K562 (cell line): ENCODE data around the gene MYLIP. TPM values are rescaled to one million over a fixed set of nuclear protein-coding genes. Genes with fewer than 3 reads are reported as not detected.

Experiments used
- ATAC-seq: fragments of 200-7000 bp; cut with Tn5 transposase; 3 replicates; pipeline ENCODE4 v1.9.1; 2020; ENCODE audit warnings: moderate library complexity
- BruUV-seq: library from RNA; stranded (reverse); fragments of 400-500 nt; replicated peaks from 2 replicates; lab custom pipeline; 2021; lab: Mats Ljungman, UMichigan
- CTCF ChIA-PET: fragments of 300-600 bp; formaldehyde crosslinking; extraction: SDS; loops from one replicate; lab custom pipeline; 2021; ENCODE audit warnings: low intra/inter-chr PET ratio; lab: Yijun Ruan, JAX
- POLR2A ChIA-PET: fragments of 300-600, 350-650 bp; sonication (Branson Sonifier 250); formaldehyde crosslinking; extraction: SDS; loops from one replicate; lab custom pipeline; 2021; ENCODE audit warnings: antibody characterized with exemption, inconsistent platforms; lab: Yijun Ruan, JAX
- DNase-seq, 4 experiments: peaks; one replicate each; pipeline versions ENCODE4 v3.0.0 to v3.0.0-alpha.2; 2011 to 2018; ENCODE audit warnings: low spot score in 3 of 4, mixed read lengths in 3 of 4; ENCODE audit errors: extremely low read depth in 1 of 4
- FAIRE-seq: peaks from 2 replicates; lab custom pipeline; 2011; peaks lifted over from hg19 to GRCh38; lab: Jason Lieb, UNC
- H2AFZ ChIP-seq: 2 replicates; pipeline ENCODE4 v1.6.0; 2011; ENCODE audit warnings: low read depth, low read length, control low read depth, inconsistent platforms
- H3K27ac ChIP-seq: fragments of 200-600 bp; 3 replicates; pipeline ENCODE4 v1.8.0; 2011; ENCODE audit warnings: low read depth, mild to moderate bottlenecking, control low read depth, inconsistent platforms, low read length, moderate library complexity, mixed read lengths; ENCODE audit errors: extremely low read depth
- H3K27me3 ChIP-seq, 2 experiments: fragments of 300-600 bp in 1 of 2; 2 replicates in 1 of 2; 3 replicates in 1 of 2; pipeline versions ENCODE4 v1.6.0 to v1.8.0; 2011; ENCODE audit warnings: inconsistent platforms in 2 of 2, low read length in 2 of 2, mild to moderate bottlenecking in 1 of 2, mixed read lengths in 1 of 2, moderate library complexity in 1 of 2; ENCODE audit not compliant: control insufficient read depth in 2 of 2, insufficient read depth in 2 of 2
- H3K36me3 ChIP-seq: fragments of 300-600 bp; 3 replicates; pipeline ENCODE4 v1.8.0; 2011; ENCODE audit warnings: mild to moderate bottlenecking, low read length, inconsistent platforms; ENCODE audit not compliant: control insufficient read depth, insufficient read depth
- H3K4me1 ChIP-seq, 2 experiments: fragments of 200-600 bp in 1 of 2; replicated peaks in 1 of 2; 2 replicates in 1 of 2; 3 replicates in 1 of 2; pipeline versions ENCODE4 v1.5.1 to v1.8.0; 2011; ENCODE audit warnings: inconsistent platforms in 2 of 2, low read length in 2 of 2, mild to moderate bottlenecking in 1 of 2, mixed read lengths in 1 of 2, moderate library complexity in 1 of 2; ENCODE audit not compliant: control insufficient read depth in 2 of 2, insufficient read depth in 2 of 2
- H3K4me2 ChIP-seq: 2 replicates; pipeline ENCODE4 v1.6.1; 2011; ENCODE audit warnings: low read length, control low read depth, inconsistent platforms, mixed read lengths; ENCODE audit not compliant: insufficient read depth
- H3K4me3 ChIP-seq: fragments of 200-600 bp; sonication (generic), shearing (Covaris generic); 2 replicates; pipeline ENCODE4 v1.5.1; 2016; ENCODE audit warnings: control low read depth, inconsistent platforms
- H3K79me2 ChIP-seq: fragments of 200-600 bp; 3 replicates; pipeline ENCODE4 v1.8.0; 2011; ENCODE audit warnings: low read length, inconsistent platforms; ENCODE audit not compliant: control insufficient read depth, insufficient read depth
- H3K9ac ChIP-seq, 2 experiments: 2 replicates each; pipeline versions ENCODE4 v1.6.0 to v1.6.1; 2011; ENCODE audit warnings: low read depth in 2 of 2, low read length in 2 of 2, control low read depth in 1 of 2, inconsistent platforms in 1 of 2, mild to moderate bottlenecking in 1 of 2, mixed read lengths in 1 of 2; ENCODE audit not compliant: insufficient read depth in 1 of 2
- H3K9me1 ChIP-seq: one replicate; pipeline ENCODE4 v1.6.0; 2011; ENCODE audit warnings: inconsistent platforms, mild to moderate bottlenecking, low read length, moderate library complexity; ENCODE audit not compliant: control insufficient read depth, insufficient read depth
- H3K9me3 ChIP-seq: replicated peaks from 2 replicates; pipeline ENCODE4 v1.5.1; 2011; ENCODE audit warnings: low read depth, low read length, inconsistent platforms; ENCODE audit not compliant: control insufficient read depth, insufficient read depth
- H4K20me1 ChIP-seq: replicated peaks from 2 replicates; pipeline ENCODE4 v1.6.1; 2011; ENCODE audit warnings: low read length, inconsistent platforms, mixed read lengths; ENCODE audit not compliant: control insufficient read depth, insufficient read depth
- CHD7 ChIP-seq: fragments of 200-600 bp; sonication (generic); IDR thresholded peaks from one replicate; pipeline ENCODE4 v1.6.1; 2012; ENCODE audit warnings: mild to moderate bottlenecking, low read depth, low read length, inconsistent platforms
- ETS2 ChIP-seq: IDR thresholded peaks from 2 replicates; pipeline ENCODE4 v1.6.1; 2016; ENCODE audit warnings: borderline replicate concordance, missing genetic modification characterization, mild to moderate bottlenecking, moderate library complexity, missing compliant biosample characterization; ENCODE audit not compliant: poor library complexity, severe bottlenecking
- FOSL1 ChIP-seq: fragments of 200-800 bp; sonication (Bioruptor generic); conservative IDR thresholded peaks from 2 replicates; pipeline ENCODE4 v1.6.1; 2016; ENCODE audit warnings: missing genetic modification characterization, missing compliant biosample characterization
- JUN ChIP-seq, 2 experiments: sonication (generic) in 1 of 2; formaldehyde crosslinking in 1 of 2; IDR thresholded peaks; 2 replicates each; pipeline versions ENCODE4 v1.6.1 to v1.8.0; 2012 to 2022; ENCODE audit warnings: borderline replicate concordance in 2 of 2, mild to moderate bottlenecking in 2 of 2, improper control_type of control experiment in 1 of 2, low read depth in 1 of 2, low read length in 1 of 2, missing genetic modification reagents in 1 of 2
- RBM22 ChIP-seq: fragments of 200-400 bp; formaldehyde crosslinking; IDR thresholded peaks from 2 replicates; pipeline ENCODE4 v1.6.1; 2018; ENCODE audit warnings: low read length, low read depth; ENCODE audit not compliant: poor library complexity, severe bottlenecking
- SMARCA4 ChIP-seq: fragments of 450-650 bp; IDR thresholded peaks from 2 replicates; pipeline ENCODE4 v1.6.1; 2016
- TEAD1 ChIP-seq, 2 experiments: fragments of 450-650 bp in 1 of 2; sonication (generic) in 1 of 2; formaldehyde crosslinking; IDR thresholded peaks; 2 replicates each; pipeline versions ENCODE4 v1.4.0 to v1.8.0; 2020 to 2022; ENCODE audit warnings: mild to moderate bottlenecking in 2 of 2, missing genetic modification reagents in 1 of 2
- TEAD4 ChIP-seq, 2 experiments: sonication (generic) in 1 of 2; formaldehyde crosslinking in 1 of 2; IDR thresholded peaks; 2 replicates each; pipeline versions ENCODE4 v1.6.1 to v1.8.0; 2012 to 2022; ENCODE audit warnings: borderline replicate concordance in 1 of 2, inconsistent platforms in 1 of 2, low read length in 1 of 2, mild to moderate bottlenecking in 1 of 2, missing genetic modification reagents in 1 of 2
- WGBS: fragments of 100-300 bp; shearing (Covaris generic); methylation state at CpG from one replicate; pipeline ENCODE4 v1.1.6; 2016; ENCODE audit warnings: low coverage, mixed read lengths; ENCODE audit not compliant: insufficient coverage; ENCODE audit errors: missing lambda C conversion rate; 5-methylcytosine and 5-hydroxymethylcytosine counted together
- in situ Hi-C: fragments of 300-500 bp; cut with MboI; formaldehyde crosslinking; loops from 4 replicates; pipeline ENCODE4 v1.15.0; 2018; ENCODE audit warnings: inconsistent platforms, mixed read lengths
- intact Hi-C: fragments of 100-400 bp; cut with micrococcal nuclease; formaldehyde crosslinking; loops from 2 replicates; pipeline ENCODE4 v1.14.2; 2022
- polyA plus RNA-seq, 8 experiments: library from polyadenylated mRNA; depleted of rRNA in 4 of 8; stranded (reverse) in 5 of 8; unstranded in 3 of 8; fragments of >200 nt; fragmentation: Nextera tagmentation in 2 of 8; fragmentation: Illumina TruSeq in 1 of 8; extraction: Ambion mirVana in 2 of 8; extraction: Trizol in 1 of 8; gene quantifications; 2 replicates each; pipeline versions ENCODE4 v1.2.1 to v1.2.3, GENCODE V29; 2011 to 2014; ENCODE audit warnings: inconsistent platforms in 1 of 8, missing spikeins in 1 of 8
- total RNA-seq, 7 experiments: library from RNA; depleted of rRNA in 6 of 7; stranded (reverse); fragments of >200 nt in 6 of 7; fragmentation: Illumina TruSeq in 2 of 7; extraction: Trizol in 2 of 7; gene quantifications; 2 replicates each; pipeline versions ENCODE4 v1.2.1 to v1.2.3, GENCODE V29; 2011 to 2021; ENCODE audit warnings: low replicate concordance in 1 of 7

MYLIP gene
- total and polyA plus RNA-seq, 9 of the 15 experiments (the other 6 are each of a cell fraction or from before 2014, with no cell fraction given), result 10.8 to 43.5 (median 31.5) TPM

GRCh38 chr6:16136621-16137450 is 8.0 kb downstream of the MYLIP start:
- Histone ChIP-seq H3K4me2 (no peak overlapping the region), H3K9ac (no peak overlapping the region), H3K79me2 (peaks cover 100% of the 10 kb centered on the region), H3K9me3 (no peaks in the 10 kb centered on the region), H2AFZ (no peak overlapping the region), H3K4me3 (no peak overlapping the region), H3K4me1 (peaks cover 2 to 40% of the 10 kb centered on the region in 2 experiments), H4K20me1 (peaks cover 75% of the 10 kb centered on the region), H3K27me3 (no peaks in the 10 kb centered on the region), H3K27ac (no peak overlapping the region), H3K9me1 (peaks cover 13% of the 10 kb centered on the region), H3K36me3 (peaks cover 97% of the 10 kb centered on the region)
- 63% methylated on average over 5 of the region's 5 CpGs for WGBS
- no peak for FAIRE-seq
- CTCF ChIA-PET, result interaction anchor here (1.4 kb wide), 1 partner anchor 446 kb away, joined by 4 read pairs; no protein-coding TSS in a partner anchor
- in situ Hi-C loops, result no loop called here
- ATAC-seq, result peak; percentile 24; the same call in 1 of the 3 replicates
- POLR2A ChIA-PET, result interaction anchor here (0.9 to 10.6 kb wide), 6 partner anchors 8 to 446 kb away, joined by 3 to 168 read pairs (median 4); partner anchors contain the start of gene MYLIP
- peak in 1 of 4 experiments; percentile 38 for DNase-seq
- BruUV-seq, result no TSS peak
- intact Hi-C loops, result no loop called here
- no peak for TF ChIP-seq ETS2
- 0 out of 2 replicates have a peak, but pooled peaks have one; percentile 9 for TF ChIP-seq SMARCA4
- peak; percentile 78 for TF ChIP-seq FOSL1 (tag)
- TF ChIP-seq TEAD1 (CRISPR knock-in tag; IDR thresholded peaks at IDR 0.05), result no peak
- no peak for TF ChIP-seq CHD7
- 0 out of 2 replicates have a peak, but pooled peaks have one; percentile 12 for TF ChIP-seq TEAD4 (IDR thresholded peaks at IDR 0.05; ENCODE audit: low read length)
- TF ChIP-seq TEAD4 (CRISPR knock-in tag; IDR thresholded peaks at IDR 0.05; ENCODE audit: borderline replicate concordance), result no peak
- no peak for TF ChIP-seq RBM22
- TF ChIP-seq JUN (IDR thresholded peaks at IDR 0.05; ENCODE audit: borderline replicate concordance, low read depth, low read length), result no peak
- no peak for TF ChIP-seq JUN (CRISPR knock-in tag; IDR thresholded peaks at IDR 0.05; ENCODE audit: borderline replicate concordance)
